OCI-LY1 (cell line): ENCODE results near the gene CHST7.

ENCODE experiments used
- H2AFZ ChIP-seq: fragments of 200-600 bp; sonication (generic), shearing (Covaris generic); 2 replicates; pipeline ENCODE4 v1.6.0; 2014; ENCODE audit warnings: antibody characterized with exemption, mild to moderate bottlenecking, low read length
- H3F3A ChIP-seq: fragments of 200-600 bp; sonication (generic), shearing (Covaris generic); 2 replicates; pipeline ENCODE4 v1.6.0; 2014; ENCODE audit warnings: mild to moderate bottlenecking, antibody characterized with exemption, low read length, moderate library complexity; ENCODE audit not compliant: insufficient read depth
- H3K27ac ChIP-seq: fragments of 200-600 bp; sonication (generic); 2 replicates; pipeline ENCODE4 v1.5.1; 2014; ENCODE audit warnings: low read length, mixed run types, mild to moderate bottlenecking, low read depth; ENCODE audit not compliant: poor library complexity, severe bottlenecking
- H3K27me3 ChIP-seq: fragments of 200-600 bp; sonication (generic); 2 replicates; pipeline ENCODE4 v1.6.0; 2014; ENCODE audit warnings: antibody characterized with exemption, mild to moderate bottlenecking, low read length, moderate library complexity; ENCODE audit not compliant: insufficient read depth
- H3K36me3 ChIP-seq: fragments of 200-600 bp; sonication (generic); 2 replicates; pipeline ENCODE4 v1.6.1; 2014; ENCODE audit warnings: mild to moderate bottlenecking, antibody characterized with exemption, low read length, moderate library complexity, mixed read lengths; ENCODE audit not compliant: insufficient read depth
- H3K4me1 ChIP-seq: fragments of 200-600 bp; sonication (generic); 2 replicates; pipeline ENCODE4 v1.5.1; 2014; ENCODE audit warnings: mild to moderate bottlenecking, low read length, moderate library complexity; ENCODE audit not compliant: insufficient read depth, severe bottlenecking
- H3K4me2 ChIP-seq: fragments of 200-600 bp; sonication (generic), shearing (Covaris generic); 2 replicates; pipeline ENCODE4 v1.6.1; 2014; ENCODE audit warnings: low read length
- H3K4me3 ChIP-seq: fragments of 200-600 bp; sonication (generic); 2 replicates; pipeline ENCODE4 v1.5.1; 2014; ENCODE audit warnings: low read length, low read depth, mild to moderate bottlenecking, mixed read lengths; ENCODE audit not compliant: poor library complexity, severe bottlenecking
- H3K79me2 ChIP-seq: fragments of 200-600 bp; shearing (Covaris generic); 2 replicates; pipeline ENCODE4 v1.6.1; 2016; ENCODE audit warnings: mixed run types, low read length, mixed read lengths; ENCODE audit not compliant: insufficient read depth
- H3K9ac ChIP-seq: fragments of 200-600 bp; sonication (generic), shearing (Covaris generic); 2 replicates; pipeline ENCODE4 v1.6.1; 2014; ENCODE audit warnings: mild to moderate bottlenecking, low read length, mixed read lengths
- H3K9me2 ChIP-seq: fragments of 200-600 bp; sonication (generic), shearing (Covaris generic); 2 replicates; pipeline ENCODE4 v1.6.1; 2014; ENCODE audit warnings: low read depth, mild to moderate bottlenecking, low read length, mixed read lengths
- H3K9me3 ChIP-seq: fragments of 200-600 bp; shearing (Covaris generic); 2 replicates; pipeline ENCODE4 v1.6.1; 2014; ENCODE audit warnings: low read length, mixed read lengths
- H4K20me1 ChIP-seq: fragments of 200-600 bp; sonication (generic), shearing (Covaris generic); 2 replicates; pipeline ENCODE4 v1.6.0; 2016; ENCODE audit warnings: mild to moderate bottlenecking, low read length; ENCODE audit not compliant: insufficient read depth
- CTCF ChIP-seq: fragments of 200-600 bp; sonication (generic), shearing (Covaris generic); IDR thresholded peaks from 2 replicates; pipeline ENCODE4 v1.5.1; 2017; ENCODE audit warnings: mild to moderate bottlenecking, antibody characterized with exemption, low read length, moderate library complexity, mixed read lengths
- EZH2 ChIP-seq: fragments of 200-600 bp; sonication (generic), shearing (Covaris generic); IDR thresholded peaks from 2 replicates; pipeline ENCODE4 v1.8.0; 2017; ENCODE audit warnings: borderline replicate concordance, mixed run types, mild to moderate bottlenecking, antibody characterized with exemption, low read length, moderate library complexity, mixed read lengths

CHST7 gene

GRCh38 chrX:46621572-46621971 lies 48.0 kb downstream of the CHST7 start:
- Histone ChIP-seq H3F3A (no peaks in the 10 kb centered on the region), H3K9me2 (no peaks in the 10 kb centered on the region), H3K9ac (no peak overlapping the region), H3K36me3 (peaks cover 53% of the 10 kb centered on the region), H3K4me1 (no peaks in the 10 kb centered on the region), H3K79me2 (no peaks in the 10 kb centered on the region), H3K9me3 (no peaks in the 10 kb centered on the region), H3K4me3 (no peak overlapping the region), H3K27ac (no peak overlapping the region), H3K27me3 (no peaks in the 10 kb centered on the region), H4K20me1 (no peaks in the 10 kb centered on the region), H3K4me2 (no peak overlapping the region), H2AFZ (no peak overlapping the region)
- TF ChIP-seq EZH2 (no peak), CTCF (no peak)

- Histone ChIP-seq H3K9ac (no peak overlapping the region), H3F3A (no peaks in the 10 kb centered on the region), H3K27me3 (no peaks in the 10 kb centered on the region), H4K20me1 (no peaks in the 10 kb centered on the region), H3K36me3 (peaks cover 48% of the 10 kb centered on the region), H2AFZ (no peak overlapping the region), H3K4me3 (no peak overlapping the region), H3K27ac (no peak overlapping the region), H3K4me2 (no peak overlapping the region), H3K79me2 (no peaks in the 10 kb centered on the region), H3K9me3 (no peaks in the 10 kb centered on the region), H3K4me1 (no peaks in the 10 kb centered on the region), H3K9me2 (no peaks in the 10 kb centered on the region)
- no peak for TF ChIP-seq CTCF
- no peak for TF ChIP-seq EZH2
These were observed 50.7 kb downstream of the CHST7 start for GRCh38 chrX:46624090-46624786.

- no peak for TF ChIP-seq CTCF
- no peak for TF ChIP-seq EZH2
- Histone ChIP-seq H3K9ac (no peak overlapping the region), H3K9me2 (no peaks in the 10 kb centered on the region)
These were observed 53.0 kb downstream of the CHST7 start for GRCh38 chrX:46626566-46626965.

More at GRCh38 chrX:46626566-46626965, 53.0 kb downstream of the CHST7 start:
- Histone ChIP-seq H3K4me2 (no peak overlapping the region), H3K36me3 (peaks cover 44% of the 10 kb centered on the region; the same call in 1 of the 2 replicates), H3K9me3 (no peaks in the 10 kb centered on the region), H3F3A (no peaks in the 10 kb centered on the region), H3K79me2 (no peaks in the 10 kb centered on the region), H3K27me3 (no peaks in the 10 kb centered on the region), H3K4me1 (no peaks in the 10 kb centered on the region), H3K27ac (no peak overlapping the region), H4K20me1 (no peaks in the 10 kb centered on the region), H2AFZ (no peak overlapping the region), H3K4me3 (no peak overlapping the region)
